ENCODE data around the gene OPTN. TPM values are rescaled to one million over a fixed set of nuclear protein-coding genes. Genes with fewer than 3 reads are reported as not detected.
"Not testable (repeated sequence)": the region's sequence is repeated elsewhere in the genome, so short reads cannot be mapped to it uniquely, and the experiment has no call there.

The OPTN gene
- total RNA-seq, 1 donor from 2014 or later, result 44.7 TPM

- DNase-seq (ENCODE audit: extremely low spot score in 2 of 2), result no peak
- H3K4me1 ChIP-seq, result peaks cover 7% of the 10 kb centered on the region
- H3K27me3 ChIP-seq, result no peaks in the 10 kb centered on the region
- no peak for TF ChIP-seq POLR2A (IDR thresholded peaks at IDR 0.05)
- no peak for TF ChIP-seq POLR2AphosphoS5 (IDR thresholded peaks at IDR 0.05; ENCODE audit: insufficient read depth in 1 of 2, low read depth in 1 of 2)
- TF ChIP-seq CTCF (IDR thresholded peaks at IDR 0.05), result no peak
- H3K27ac ChIP-seq, result no peak overlapping the region
- H3K9me3 ChIP-seq, result peaks cover 3% of the 10 kb centered on the region
- H3K4me3 ChIP-seq, result no peak overlapping the region
- intact Hi-C loops (cut with DNase I), result loop anchor here (10.0 kb wide), 1 partner anchor 375 kb away; no protein-coding TSS in a partner anchor
- H3K36me3 ChIP-seq, result no peaks in the 10 kb centered on the region
Measured at GRCh38 chr10:13089345-13089744, 10.6 kb upstream of the OPTN start.

- Histone ChIP-seq H3K36me3 (no peaks in the 10 kb centered on the region), H3K4me3 (no peak overlapping the region), H3K9me3 (no peaks in the 10 kb centered on the region), H3K27ac (no peak overlapping the region), H3K4me1 (peaks cover 7% of the 10 kb centered on the region), H3K27me3 (no peaks in the 10 kb centered on the region)
- intact Hi-C loops (cut with DNase I), result no loop called here
- DNase-seq (ENCODE audit: extremely low spot score in 2 of 2), result no peak
- no peak for TF ChIP-seq CTCF (IDR thresholded peaks at IDR 0.05)
- no peak for TF ChIP-seq POLR2A (IDR thresholded peaks at IDR 0.05)
- no peak for TF ChIP-seq POLR2AphosphoS5 (IDR thresholded peaks at IDR 0.05; ENCODE audit: insufficient read depth in 1 of 2, low read depth in 1 of 2)
Measured at GRCh38 chr10:13090289-13090688, 9.7 kb upstream of the OPTN start.

GRCh38 chr10:13091801-13092200, 8.2 kb upstream of the OPTN start:
- Histone ChIP-seq H3K4me1 (peaks cover 7% of the 10 kb centered on the region), H3K36me3 (no peaks in the 10 kb centered on the region), H3K4me3 (no peak overlapping the region), H3K9me3 (no peaks in the 10 kb centered on the region), H3K27me3 (no peaks in the 10 kb centered on the region), H3K27ac (no peak overlapping the region)
- TF ChIP-seq POLR2AphosphoS5 (IDR thresholded peaks at IDR 0.05; ENCODE audit: insufficient read depth in 1 of 2, low read depth in 1 of 2) (no peak), POLR2A (IDR thresholded peaks at IDR 0.05) (no peak), CTCF (IDR thresholded peaks at IDR 0.05) (no peak)
- no peak for DNase-seq (ENCODE audit: extremely low spot score in 2 of 2)
- intact Hi-C loops (cut with DNase I), result no loop called here

- no peak overlapping the region for H3K27ac ChIP-seq
- intact Hi-C loops (cut with DNase I), result no loop called here
- no peaks in the 10 kb centered on the region for H3K36me3 ChIP-seq
- peaks cover 7% of the 10 kb centered on the region for H3K4me1 ChIP-seq
- TF ChIP-seq POLR2AphosphoS5 (IDR thresholded peaks at IDR 0.05; ENCODE audit: insufficient read depth in 1 of 2, low read depth in 1 of 2) (no peak), CTCF (IDR thresholded peaks at IDR 0.05) (no peak), POLR2A (IDR thresholded peaks at IDR 0.05) (no peak)
- H3K9me3 ChIP-seq, result no peaks in the 10 kb centered on the region
- H3K27me3 ChIP-seq, result no peaks in the 10 kb centered on the region
- no peak for DNase-seq (ENCODE audit: extremely low spot score in 2 of 2)
- no peak overlapping the region for H3K4me3 ChIP-seq
Measured at GRCh38 chr10:13092291-13093102, 7.5 kb upstream of the OPTN start.

GRCh38 chr10:13094082-13094481, 5.9 kb upstream of the OPTN start:
- intact Hi-C loops (cut with DNase I); DNase-seq (ENCODE audit: extremely low spot score in 2 of 2): not testable (repeated sequence)

More at GRCh38 chr10:13094082-13094481, 5.9 kb upstream of the OPTN start:
- H3K4me1 ChIP-seq, H3K9me3 ChIP-seq, H3K4me3 ChIP-seq, H3K36me3 ChIP-seq, H3K27me3 ChIP-seq, H3K27ac ChIP-seq: not testable (repeated sequence)

All from vagina (tissue), 2 donors.